ENCODE results near the gene HPN. TPM values are rescaled to one million over a fixed set of nuclear protein-coding genes. Genes with fewer than 3 reads are reported as not detected.
"Not testable (repeated sequence)": the region's sequence is repeated elsewhere in the genome, so short reads cannot be mapped to it uniquely, and the experiment has no call there.

The HPN gene
- total RNA-seq = 36.4 TPM
- long read RNA-seq, partial matches to known transcripts = 28 of 54 reads
- long read RNA-seq, other reads (novel, unspliced or antisense) = 26 of 54 reads

DNA sequence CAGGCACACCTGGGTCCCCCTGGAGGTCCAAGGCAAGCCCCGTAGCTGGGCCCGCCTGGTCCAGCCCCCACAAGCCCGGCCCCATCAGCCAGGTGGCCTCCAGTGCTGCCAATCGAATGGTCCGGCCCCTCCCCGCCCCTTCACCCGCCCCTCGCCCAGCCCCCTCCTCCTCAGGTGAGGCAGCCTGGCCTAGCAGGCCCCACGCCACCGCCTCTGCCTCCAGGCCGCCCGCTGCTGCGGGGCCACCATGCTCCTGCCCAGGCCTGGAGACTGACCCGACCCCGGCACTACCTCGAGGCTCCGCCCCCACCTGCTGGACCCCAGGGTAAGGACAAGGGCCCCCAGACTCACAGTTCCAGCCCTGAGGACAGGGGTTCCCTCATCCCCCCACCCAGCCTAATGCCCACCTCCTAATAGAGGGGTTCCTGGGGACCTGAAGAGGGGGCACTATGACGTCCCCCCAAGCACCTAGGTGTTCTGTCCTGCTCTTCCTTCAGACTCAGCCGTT is at the start of gene HPN:
Gene HPN (plus strand): TSS at position 174 of the 508 bp plus-strand sequence. CDS start 786 bp downstream, outside the sequence.
- intact Hi-C loops (cut with DNase I) = no loop called here
- no peaks in the 10 kb centered on the region for H3K27me3 ChIP-seq
- H3K9me3 ChIP-seq = no peaks in the 10 kb centered on the region
- H3K36me3 ChIP-seq = no peaks in the 10 kb centered on the region
- peak within 1 kb of the TSS; percentile 39 for H3K4me3 ChIP-seq
- TF ChIP-seq, protein P1, sequence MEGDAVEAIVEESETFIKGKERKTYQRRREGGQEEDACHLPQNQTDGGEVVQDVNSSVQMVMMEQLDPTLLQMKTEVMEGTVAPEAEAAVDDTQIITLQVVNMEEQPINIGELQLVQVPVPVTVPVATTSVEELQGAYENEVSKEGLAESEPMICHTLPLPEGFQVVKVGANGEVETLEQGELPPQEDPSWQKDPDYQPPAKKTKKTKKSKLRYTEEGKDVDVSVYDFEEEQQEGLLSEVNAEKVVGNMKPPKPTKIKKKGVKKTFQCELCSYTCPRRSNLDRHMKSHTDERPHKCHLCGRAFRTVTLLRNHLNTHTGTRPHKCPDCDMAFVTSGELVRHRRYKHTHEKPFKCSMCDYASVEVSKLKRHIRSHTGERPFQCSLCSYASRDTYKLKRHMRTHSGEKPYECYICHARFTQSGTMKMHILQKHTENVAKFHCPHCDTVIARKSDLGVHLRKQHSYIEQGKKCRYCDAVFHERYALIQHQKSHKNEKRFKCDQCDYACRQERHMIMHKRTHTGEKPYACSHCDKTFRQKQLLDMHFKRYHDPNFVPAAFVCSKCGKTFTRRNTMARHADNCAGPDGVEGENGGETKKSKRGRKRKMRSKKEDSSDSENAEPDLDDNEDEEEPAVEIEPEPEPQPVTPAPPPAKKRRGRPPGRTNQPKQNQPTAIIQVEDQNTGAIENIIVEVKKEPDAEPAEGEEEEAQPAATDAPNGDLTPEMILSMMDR (IDR thresholded peaks at IDR 0.05) = no peak
- peaks cover 55% of the 10 kb centered on the region for H3K4me1 ChIP-seq
- DNase-seq (peak; percentile 92), ATAC-seq (peak; percentile 77)
- peak within 1 kb of the TSS; percentile 78 for H3K27ac ChIP-seq

DNA sequence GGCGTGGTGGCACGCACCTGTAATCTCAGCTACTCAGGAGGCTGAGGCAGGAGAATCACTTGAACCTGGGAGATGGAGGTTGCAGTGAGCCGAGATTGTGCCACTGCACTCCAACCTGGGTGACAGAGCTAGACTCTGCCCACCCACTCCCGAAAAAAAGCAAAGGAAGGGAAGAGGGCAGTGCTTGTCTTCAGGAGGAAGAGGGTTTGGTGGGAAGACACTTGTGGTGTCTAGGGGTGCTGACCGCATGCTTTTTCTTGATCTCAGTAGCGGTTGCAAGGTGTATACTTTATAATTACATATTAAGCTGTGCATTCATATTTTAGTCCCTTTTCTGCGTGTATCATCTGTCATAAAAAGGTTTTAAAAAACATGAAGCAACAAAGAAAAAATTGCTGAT is 48.9 kb upstream of the HPN start:
- not testable (repeated sequence) for H3K9me3 ChIP-seq, H3K36me3 ChIP-seq

GRCh38 chr19:34994286-34994642 is 47.3 kb upstream of the HPN start:
- H3K27ac ChIP-seq = peak overlapping the region; percentile 78
- no peaks in the 10 kb centered on the region for H3K36me3 ChIP-seq
- peaks cover 33% of the 10 kb centered on the region for H3K4me1 ChIP-seq
- DNase-seq (no peak), ATAC-seq (no peak)
- no peaks in the 10 kb centered on the region for H3K27me3 ChIP-seq
- TF ChIP-seq, protein P1 (IDR thresholded peaks at IDR 0.05) = no peak
- H3K9me3 ChIP-seq = no peaks in the 10 kb centered on the region
- H3K4me3 ChIP-seq = no peak overlapping the region
- intact Hi-C loops (cut with DNase I) = no loop called here

More for the DNA sequence above, 48.9 kb upstream of the HPN start:
- DNase-seq; ATAC-seq; H3K4me3 ChIP-seq; H3K27ac ChIP-seq; intact Hi-C loops (cut with DNase I); H3K27me3 ChIP-seq: not testable (repeated sequence)
- H3K4me1 ChIP-seq = peaks cover 21% of the 10 kb centered on the region

- DNase-seq (peak; percentile 80), ATAC-seq (peak; percentile 76)
- intact Hi-C loops (cut with DNase I) = no loop called here
- H3K9me3 ChIP-seq = no peaks in the 10 kb centered on the region
- no peaks in the 10 kb centered on the region for H3K27me3 ChIP-seq
- peak overlapping the region; percentile 10 for H3K4me3 ChIP-seq
- H3K36me3 ChIP-seq = no peaks in the 10 kb centered on the region
- H3K27ac ChIP-seq = peak overlapping the region; percentile 78
- TF ChIP-seq, protein P1 (IDR thresholded peaks at IDR 0.05) = no peak
- peaks cover 39% of the 10 kb centered on the region for H3K4me1 ChIP-seq
These were observed 46.6 kb upstream of the HPN start for GRCh38 chr19:34994643-34995541.

GRCh38 chr19:34995551-34995950 is 46.0 kb upstream of the HPN start:
- ATAC-seq (no peak), DNase-seq (no peak)
- H3K36me3 ChIP-seq = no peaks in the 10 kb centered on the region
- H3K4me3 ChIP-seq = no peak overlapping the region
- H3K4me1 ChIP-seq = peaks cover 39% of the 10 kb centered on the region
- H3K27me3 ChIP-seq = no peaks in the 10 kb centered on the region
- H3K27ac ChIP-seq = peak overlapping the region; percentile 78
- intact Hi-C loops (cut with DNase I) = no loop called here
- TF ChIP-seq, protein P1 (IDR thresholded peaks at IDR 0.05) = no peak
- no peaks in the 10 kb centered on the region for H3K9me3 ChIP-seq

- Histone ChIP-seq H3K9me3 (no peaks in the 10 kb centered on the region), H3K27ac (peak overlapping the region; percentile 39), H3K4me3 (no peak overlapping the region), H3K4me1 (peaks cover 43% of the 10 kb centered on the region), H3K27me3 (no peaks in the 10 kb centered on the region), H3K36me3 (no peaks in the 10 kb centered on the region)
- TF ChIP-seq, protein P1 (IDR thresholded peaks at IDR 0.05) = no peak
- ATAC-seq (no peak), DNase-seq (no peak)
- intact Hi-C loops (cut with DNase I) = no loop called here
These were observed 44.4 kb upstream of the HPN start for GRCh38 chr19:34997071-34997617.

DNA sequence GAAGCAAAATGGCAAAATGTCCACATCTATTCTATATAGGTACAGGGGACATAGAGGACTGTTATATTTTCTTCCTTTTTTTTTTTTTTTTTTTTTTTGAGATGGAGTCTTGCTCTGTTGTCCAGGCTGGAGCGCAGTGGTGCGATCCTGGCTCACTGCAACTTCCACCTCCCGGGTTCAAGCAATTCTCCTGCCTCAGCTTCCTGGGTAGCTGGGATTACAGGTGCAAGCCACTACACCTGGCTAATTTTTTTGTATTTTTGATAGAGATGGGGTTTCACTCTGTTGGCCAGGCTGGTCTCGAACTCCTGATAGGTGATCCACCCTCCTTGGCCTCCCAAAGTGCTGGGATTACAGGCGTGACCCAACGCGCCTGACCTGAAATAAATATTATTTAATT is 43.3 kb upstream of the HPN start:
- ATAC-seq; H3K4me3 ChIP-seq; H3K27ac ChIP-seq; H3K36me3 ChIP-seq; intact Hi-C loops (cut with DNase I); H3K27me3 ChIP-seq; H3K9me3 ChIP-seq; DNase-seq: not testable (repeated sequence)
- H3K4me1 ChIP-seq = peaks cover 52% of the 10 kb centered on the region
